KOPT-K1 (cell line): ENCODE results near the gene TLE3.

Source experiments
- H3K27ac ChIP-seq: fragments of 200-600 bp; sonication (generic); 2 replicates; pipeline ENCODE4 v1.5.1; 2016; ENCODE audit warnings: antibody characterized with exemption, mild to moderate bottlenecking, low read depth, low read length; ENCODE audit not compliant: poor library complexity, severe bottlenecking
- H3K36me3 ChIP-seq: fragments of 200-600 bp; sonication (generic); 2 replicates; pipeline ENCODE4 v1.5.1; 2017; ENCODE audit warnings: antibody characterized with exemption, mild to moderate bottlenecking, low read length, moderate library complexity; ENCODE audit not compliant: insufficient read depth
- H3K9me3 ChIP-seq: fragments of 200-600 bp; sonication (generic); 2 replicates; pipeline ENCODE4 v1.5.1; 2017; ENCODE audit warnings: antibody characterized with exemption, low read length, mild to moderate bottlenecking; ENCODE audit not compliant: insufficient read depth, poor library complexity, severe bottlenecking

Gene TLE3

GRCh38 chr15:70132571-70132970 is 34.9 kb upstream of the TLE3 start:
- H3K9me3 ChIP-seq: no peaks in the 10 kb centered on the region
- no peaks in the 10 kb centered on the region for H3K36me3 ChIP-seq
- H3K27ac ChIP-seq: no peak overlapping the region

- Histone ChIP-seq H3K36me3 (no peaks in the 10 kb centered on the region), H3K9me3 (no peaks in the 10 kb centered on the region), H3K27ac (no peak overlapping the region)
Measured at GRCh38 chr15:70132139-70132538, 34.4 kb upstream of the TLE3 start.

GRCh38 chr15:70128414-70129140 is 30.9 kb upstream of the TLE3 start:
- Histone ChIP-seq H3K36me3 (no peaks in the 10 kb centered on the region), H3K27ac (no peak overlapping the region), H3K9me3 (no peaks in the 10 kb centered on the region)

- no peak overlapping the region for H3K27ac ChIP-seq
- H3K9me3 ChIP-seq: no peaks in the 10 kb centered on the region
- H3K36me3 ChIP-seq: no peaks in the 10 kb centered on the region
Measured at GRCh38 chr15:70127770-70128413, 30.2 kb upstream of the TLE3 start.

- H3K9me3 ChIP-seq: no peaks in the 10 kb centered on the region
- H3K36me3 ChIP-seq: no peaks in the 10 kb centered on the region
- no peak overlapping the region for H3K27ac ChIP-seq
Measured at GRCh38 chr15:70127288-70127746, 29.6 kb upstream of the TLE3 start.

- Histone ChIP-seq H3K27ac (no peak overlapping the region), H3K36me3 (no peaks in the 10 kb centered on the region), H3K9me3 (no peaks in the 10 kb centered on the region)
Measured at GRCh38 chr15:70126362-70126761, 28.6 kb upstream of the TLE3 start.

- Histone ChIP-seq H3K9me3 (no peaks in the 10 kb centered on the region), H3K36me3 (no peaks in the 10 kb centered on the region), H3K27ac (no peak overlapping the region)
Measured at GRCh38 chr15:70125605-70126004, 27.9 kb upstream of the TLE3 start.

GRCh38 chr15:70121624-70122302 is 24.0 kb upstream of the TLE3 start:
- no peak overlapping the region for H3K27ac ChIP-seq
- H3K36me3 ChIP-seq: no peaks in the 10 kb centered on the region
- no peaks in the 10 kb centered on the region for H3K9me3 ChIP-seq

GRCh38 chr15:70120958-70121623 is 23.4 kb upstream of the TLE3 start:
- H3K36me3 ChIP-seq: no peaks in the 10 kb centered on the region
- no peaks in the 10 kb centered on the region for H3K9me3 ChIP-seq
- H3K27ac ChIP-seq: no peak overlapping the region

- no peaks in the 10 kb centered on the region for H3K9me3 ChIP-seq
- no peak overlapping the region for H3K27ac ChIP-seq
- H3K36me3 ChIP-seq: no peaks in the 10 kb centered on the region
Measured at GRCh38 chr15:70119911-70120508, 22.3 kb upstream of the TLE3 start.

GRCh38 chr15:70118599-70118998 is 20.9 kb upstream of the TLE3 start:
- no peaks in the 10 kb centered on the region for H3K36me3 ChIP-seq
- H3K9me3 ChIP-seq: no peaks in the 10 kb centered on the region
- H3K27ac ChIP-seq: no peak overlapping the region

- H3K9me3 ChIP-seq: no peaks in the 10 kb centered on the region
- no peaks in the 10 kb centered on the region for H3K36me3 ChIP-seq
- H3K27ac ChIP-seq: no peak overlapping the region
Measured at GRCh38 chr15:70116317-70116716, 18.6 kb upstream of the TLE3 start.

- no peak overlapping the region for H3K27ac ChIP-seq
- H3K9me3 ChIP-seq: no peaks in the 10 kb centered on the region
- no peaks in the 10 kb centered on the region for H3K36me3 ChIP-seq
Measured at GRCh38 chr15:70114221-70114620, 16.5 kb upstream of the TLE3 start.

GRCh38 chr15:70113304-70113700 is 15.6 kb upstream of the TLE3 start:
- H3K36me3 ChIP-seq: no peaks in the 10 kb centered on the region
- H3K27ac ChIP-seq: no peak overlapping the region
- H3K9me3 ChIP-seq: no peaks in the 10 kb centered on the region
